Measurements from ENCODE around the gene PNPLA1.

PNPLA1 gene

DNA sequence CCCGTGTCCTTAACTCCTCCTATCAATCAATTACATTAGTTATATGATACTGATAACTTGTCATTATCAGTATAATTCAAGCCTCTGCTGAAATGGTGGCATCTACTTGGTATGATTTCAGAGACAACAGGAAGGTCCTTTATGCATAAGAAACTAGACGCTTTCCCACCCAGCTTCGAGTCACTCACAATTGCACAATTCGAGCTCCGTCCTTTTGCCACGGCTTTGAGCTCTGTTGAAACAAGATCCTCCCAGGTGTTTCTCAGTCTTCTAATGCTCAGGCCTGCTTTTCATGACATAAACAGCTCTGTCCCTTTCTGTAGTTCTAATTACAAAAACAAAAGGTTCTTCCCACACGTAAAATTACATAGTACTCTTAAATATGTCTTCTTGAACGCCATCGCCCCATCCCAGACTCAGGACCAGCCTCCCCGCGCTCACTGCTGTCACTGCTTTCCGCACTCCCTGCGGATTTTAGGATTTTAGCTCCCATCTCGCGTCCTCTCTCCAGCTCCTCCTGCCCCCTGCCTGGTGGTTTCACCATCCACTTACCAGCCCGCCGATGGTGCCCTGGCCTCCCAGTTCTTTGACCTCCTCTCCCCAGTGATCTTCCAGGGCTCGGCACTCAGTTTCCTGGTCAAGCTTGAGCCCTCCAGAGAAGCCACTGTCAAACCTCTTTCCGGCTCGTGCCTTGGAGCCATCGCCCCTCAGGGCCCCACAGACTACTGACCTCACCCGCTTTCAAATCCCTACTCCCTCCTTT lies 23.2 kb upstream of the PNPLA1 start:
- DNase-seq (ENCODE audit: low read depth, low spot score), result no peak

DNA sequence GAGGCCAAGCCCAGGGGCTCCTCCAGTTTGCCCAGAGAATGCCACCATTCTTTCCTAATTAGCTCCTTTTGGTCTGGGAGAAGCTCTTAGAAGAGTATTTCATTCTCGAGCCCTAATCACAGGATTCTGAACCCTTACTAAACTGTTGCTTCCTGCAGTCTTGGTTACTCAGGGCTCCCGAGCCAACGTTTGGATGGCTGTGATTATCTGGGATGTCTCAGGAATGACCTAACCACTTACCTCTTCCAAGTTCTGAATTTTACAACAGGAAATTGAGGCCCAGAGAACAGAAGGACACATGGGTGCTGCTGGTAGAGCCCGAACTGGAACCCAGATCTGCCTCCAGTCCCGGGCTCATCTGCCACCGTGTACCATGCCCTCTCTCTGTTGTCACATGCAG lies 22.2 kb upstream of the PNPLA1 start:
- no peak for DNase-seq (ENCODE audit: low read depth, low spot score)

DNA sequence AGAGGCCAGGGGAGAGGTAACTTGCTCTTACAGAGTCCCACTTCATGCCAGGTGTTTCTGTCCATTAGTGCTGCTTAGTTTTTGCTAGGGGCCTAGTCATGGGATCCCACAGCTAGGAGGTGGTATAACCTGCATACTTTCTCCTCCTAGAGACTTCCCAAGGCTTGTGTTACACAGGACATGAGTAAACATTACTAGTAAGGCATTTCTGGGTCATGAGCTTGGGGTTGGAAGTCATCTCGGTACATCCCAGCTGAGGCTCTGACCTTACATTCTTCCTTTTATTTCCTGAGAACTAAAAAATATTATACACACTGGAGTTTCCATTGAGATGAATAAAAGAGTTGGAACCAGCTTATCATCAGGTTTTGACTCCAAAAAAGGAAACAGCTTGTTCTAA lies 20.9 kb upstream of the PNPLA1 start:
- DNase-seq (ENCODE audit: low read depth, low spot score), result no peak

DNA sequence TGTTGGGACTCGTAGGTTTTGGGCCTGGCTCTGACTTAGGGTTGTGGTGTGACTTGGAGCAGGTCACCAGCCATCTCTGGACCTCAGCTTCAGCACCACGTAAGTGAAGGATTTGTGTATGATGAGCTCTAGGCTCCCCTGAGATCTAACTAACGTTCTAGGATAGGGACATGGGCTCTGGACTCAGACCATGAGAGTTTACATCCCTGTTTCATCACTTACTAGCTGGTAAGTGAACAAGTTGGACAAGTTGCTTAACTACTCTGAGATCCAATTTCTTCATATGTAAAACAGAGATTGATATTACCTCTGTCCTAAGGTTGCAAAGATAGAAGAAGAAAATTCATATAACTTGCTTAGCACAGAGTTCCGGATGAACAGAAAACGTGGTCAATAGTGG lies 20.3 kb upstream of the PNPLA1 start:
- no peak for DNase-seq (ENCODE audit: low read depth, low spot score)

DNA sequence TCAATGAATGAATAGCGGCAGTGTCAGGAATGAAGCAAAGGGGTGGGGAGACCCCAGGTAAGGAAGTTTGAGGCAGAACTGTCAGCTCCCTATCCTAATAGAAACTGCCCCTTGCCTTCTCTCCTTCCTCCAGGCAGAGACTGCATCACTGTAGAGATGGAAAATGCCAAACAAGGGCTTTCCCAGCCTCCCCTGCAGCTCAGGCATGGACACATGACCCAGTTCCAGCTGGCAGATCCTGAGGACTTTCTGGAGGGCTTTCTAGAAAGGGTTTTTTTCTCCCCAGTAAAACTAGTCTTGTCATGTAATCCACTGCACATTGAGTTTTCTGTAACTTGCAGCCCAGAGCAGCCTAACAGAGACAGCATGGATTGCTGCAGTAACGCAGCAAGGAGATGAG lies 17.9 kb upstream of the PNPLA1 start:
- no peak for DNase-seq (ENCODE audit: low read depth, low spot score)

DNA sequence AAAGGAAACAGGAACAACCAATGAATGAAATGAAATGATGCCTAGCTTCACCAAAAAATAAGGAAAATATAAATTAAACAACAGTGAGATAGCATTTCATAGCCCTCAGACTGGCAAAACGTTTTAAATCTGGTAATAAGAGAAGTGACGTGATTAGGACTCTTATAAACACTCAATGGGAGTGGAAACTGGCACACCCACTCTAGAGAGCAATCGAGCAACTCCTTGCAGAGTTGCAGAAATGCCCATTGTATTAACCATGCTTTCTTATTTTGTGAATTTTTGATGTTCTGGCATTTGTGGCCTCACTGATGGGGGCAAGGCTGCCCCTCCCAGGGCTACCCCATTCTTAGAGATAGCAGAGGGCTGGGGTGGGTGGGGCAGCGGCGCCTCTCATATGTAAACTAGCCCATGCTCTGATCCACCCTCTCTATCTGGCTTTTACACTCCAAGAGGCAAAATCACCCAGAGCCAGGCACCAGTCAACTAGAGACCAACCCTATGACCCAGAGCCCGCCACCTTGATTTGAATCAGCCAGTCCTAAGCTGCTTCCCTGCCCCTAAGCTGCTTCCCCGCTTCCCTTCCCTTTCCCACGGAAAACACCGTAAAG lies 6.4 kb upstream of the PNPLA1 start:
- no peak for DNase-seq (ENCODE audit: low read depth, low spot score)

DNA sequence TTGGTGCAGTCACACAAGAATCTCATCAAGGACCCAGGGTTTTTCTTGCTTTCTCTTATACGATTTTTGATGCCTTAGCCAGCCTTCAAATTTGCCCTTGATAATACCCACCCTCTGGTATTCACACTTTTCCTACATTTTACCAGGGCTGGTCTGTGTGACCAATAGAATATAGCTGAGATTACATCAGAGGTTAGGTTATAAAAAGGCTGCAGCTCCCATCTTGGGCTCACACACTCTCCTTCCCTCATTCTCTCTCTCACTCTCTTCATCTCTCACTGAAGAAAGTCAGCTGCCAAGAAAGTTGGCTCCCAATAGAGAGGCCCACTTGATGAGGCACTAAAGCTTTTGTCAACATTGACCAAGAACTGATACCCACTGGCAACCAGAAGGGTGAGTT lies 4.1 kb upstream of the PNPLA1 start:
- DNase-seq (ENCODE audit: low read depth, low spot score), result no peak

DNA sequence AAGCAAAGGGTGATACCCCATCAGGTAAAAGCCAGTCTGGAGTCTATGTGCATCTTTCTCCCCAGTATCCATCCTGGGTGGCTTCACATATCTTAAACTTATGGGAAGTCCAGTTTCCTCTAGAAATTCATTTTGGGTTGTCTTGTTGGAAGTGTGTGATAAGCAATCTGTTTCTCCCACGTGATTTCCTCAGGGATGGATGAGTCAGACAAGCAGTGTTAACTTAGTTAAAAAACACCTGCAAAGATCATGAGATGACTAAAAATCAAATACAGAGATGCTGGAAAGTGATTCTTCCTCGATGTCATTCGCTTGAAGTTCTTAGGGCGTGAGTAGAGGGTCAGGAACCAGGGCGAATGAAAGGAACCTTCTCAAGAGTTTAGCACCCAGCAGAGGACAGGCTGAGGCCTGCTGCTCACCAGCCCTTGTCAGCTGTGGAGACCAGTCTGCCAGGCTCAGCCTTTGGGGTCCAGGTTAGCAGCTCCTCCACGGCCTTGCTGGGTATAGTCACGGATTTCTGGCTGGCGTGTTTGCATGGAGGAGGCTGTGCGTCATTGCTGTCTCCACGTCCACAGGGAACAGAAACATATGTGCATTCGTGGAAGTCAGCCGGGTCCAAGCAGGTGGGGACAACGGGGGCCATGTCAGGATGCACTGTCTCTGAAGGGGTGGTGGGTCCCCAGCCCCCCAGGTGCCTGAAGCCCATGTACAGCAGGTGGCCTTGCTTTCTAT lies 2.8 kb upstream of the PNPLA1 start:
- DNase-seq (ENCODE audit: low read depth, low spot score), result no peak

DNA sequence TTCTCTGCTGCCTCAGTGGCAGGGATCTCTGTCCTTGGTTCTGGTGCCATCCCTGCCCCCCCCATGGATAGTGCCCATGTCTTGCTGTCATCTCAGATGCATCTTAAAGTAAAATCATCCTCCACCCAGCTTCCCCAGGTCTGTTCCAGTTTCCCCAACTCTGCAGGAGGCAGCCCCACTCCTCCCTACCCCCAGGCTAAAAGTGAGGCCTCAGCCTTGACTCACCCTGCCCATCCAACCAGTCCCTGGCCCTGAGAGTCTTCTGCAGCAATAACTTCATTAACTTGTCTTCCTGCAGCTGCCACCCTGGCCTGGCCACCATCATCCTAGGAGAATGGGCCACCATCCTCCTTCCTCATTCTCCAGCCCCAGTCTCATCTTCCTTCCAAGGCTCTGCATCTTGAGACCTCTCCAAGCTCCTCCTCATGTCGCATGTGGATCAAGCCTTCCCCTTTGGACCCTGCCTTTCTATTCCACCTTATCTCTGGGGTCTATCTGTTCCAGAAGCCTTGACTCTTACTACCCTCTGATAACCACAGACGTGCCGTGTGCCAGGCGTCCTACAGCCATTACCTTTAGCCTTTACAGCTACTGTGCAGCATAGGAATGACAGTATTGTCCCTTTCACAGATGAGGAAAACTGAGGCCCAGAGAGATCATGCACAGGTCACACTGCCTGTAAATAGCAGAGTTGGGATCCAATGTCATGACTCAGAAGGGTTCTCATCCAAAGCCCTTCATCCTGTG lies 2.0 kb upstream of the PNPLA1 start:
- DNase-seq (ENCODE audit: low read depth, low spot score), result no peak

DNA sequence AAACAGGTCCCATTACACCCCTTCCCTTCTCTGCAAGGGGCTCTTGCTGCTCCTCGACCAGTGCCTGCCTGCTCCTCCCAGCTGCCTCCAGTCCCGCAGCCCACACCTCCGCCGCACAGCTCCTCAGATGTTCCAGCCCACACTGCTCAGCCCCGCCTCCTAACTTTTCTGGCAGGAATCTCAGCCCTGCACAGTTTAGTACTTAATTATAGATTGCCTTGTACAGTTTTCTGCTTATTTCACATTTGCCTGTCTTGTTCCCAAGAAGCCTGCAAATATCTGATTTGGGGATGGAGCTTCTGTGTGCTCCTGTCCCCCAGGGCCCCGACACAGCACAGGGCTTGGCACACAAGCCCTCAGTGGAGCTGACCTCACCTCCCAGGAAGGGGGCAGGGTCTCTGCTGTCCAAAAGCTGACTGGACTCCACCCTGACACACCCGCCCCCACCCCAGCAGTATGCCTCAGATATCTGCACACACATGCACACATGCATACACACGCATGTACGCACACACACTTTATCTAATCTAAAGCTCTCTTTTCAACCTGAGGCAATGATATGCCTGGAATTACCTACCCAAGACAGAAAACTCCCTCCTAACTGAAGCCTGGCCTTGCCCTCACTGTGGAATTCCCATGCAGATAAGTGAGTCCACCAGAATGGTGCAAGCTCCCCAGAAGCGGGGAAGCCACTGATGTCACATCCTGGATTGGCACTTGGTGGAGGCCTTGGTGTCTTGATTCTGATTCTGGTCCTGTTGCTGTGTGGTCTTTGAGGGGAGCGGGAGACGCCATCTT lies 1.2 kb upstream of the PNPLA1 start:
- DNase-seq (ENCODE audit: low read depth, low spot score), result no peak

DNA sequence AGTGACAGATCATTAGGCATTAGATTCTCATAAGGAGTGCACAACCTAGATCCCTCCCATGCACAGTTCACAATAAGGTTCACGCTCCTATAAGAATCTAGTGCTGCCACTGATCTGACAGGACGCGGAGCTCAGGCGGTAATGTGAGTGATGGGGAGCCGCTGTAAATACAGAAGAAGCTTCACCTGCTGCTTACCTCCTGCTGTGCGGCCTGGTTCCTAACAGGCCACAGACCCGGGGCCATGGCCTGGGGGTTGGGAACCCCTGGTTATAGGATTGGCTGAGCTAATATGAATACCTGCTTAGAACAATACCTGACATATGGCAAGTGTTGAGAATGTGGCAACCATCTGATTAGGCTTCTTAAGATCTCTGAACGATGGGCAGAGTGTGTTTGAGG lies 2.4 kb downstream of the PNPLA1 start:
- DNase-seq (ENCODE audit: low read depth, low spot score), result no peak

DNA sequence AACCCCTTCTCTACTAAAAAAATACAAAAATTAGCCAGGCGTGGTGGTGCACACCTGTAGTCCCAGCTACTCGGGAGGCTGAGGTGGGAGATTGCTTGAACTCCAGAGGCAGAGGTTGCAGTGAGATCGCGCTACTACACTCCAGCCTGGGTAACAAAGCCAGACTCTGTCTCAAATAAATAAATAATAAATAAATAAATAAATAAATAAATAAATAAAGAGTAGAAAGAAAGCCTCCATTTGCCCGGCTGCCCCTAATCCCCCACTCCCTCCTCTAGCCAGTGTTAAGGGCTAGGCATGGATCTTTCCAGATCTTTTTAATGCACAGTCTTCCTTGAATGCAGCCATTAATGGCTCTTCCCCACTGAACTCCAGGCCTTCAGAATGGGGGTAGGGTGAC lies 3.2 kb downstream of the PNPLA1 start:
- no peak for DNase-seq (ENCODE audit: low read depth, low spot score)

DNA sequence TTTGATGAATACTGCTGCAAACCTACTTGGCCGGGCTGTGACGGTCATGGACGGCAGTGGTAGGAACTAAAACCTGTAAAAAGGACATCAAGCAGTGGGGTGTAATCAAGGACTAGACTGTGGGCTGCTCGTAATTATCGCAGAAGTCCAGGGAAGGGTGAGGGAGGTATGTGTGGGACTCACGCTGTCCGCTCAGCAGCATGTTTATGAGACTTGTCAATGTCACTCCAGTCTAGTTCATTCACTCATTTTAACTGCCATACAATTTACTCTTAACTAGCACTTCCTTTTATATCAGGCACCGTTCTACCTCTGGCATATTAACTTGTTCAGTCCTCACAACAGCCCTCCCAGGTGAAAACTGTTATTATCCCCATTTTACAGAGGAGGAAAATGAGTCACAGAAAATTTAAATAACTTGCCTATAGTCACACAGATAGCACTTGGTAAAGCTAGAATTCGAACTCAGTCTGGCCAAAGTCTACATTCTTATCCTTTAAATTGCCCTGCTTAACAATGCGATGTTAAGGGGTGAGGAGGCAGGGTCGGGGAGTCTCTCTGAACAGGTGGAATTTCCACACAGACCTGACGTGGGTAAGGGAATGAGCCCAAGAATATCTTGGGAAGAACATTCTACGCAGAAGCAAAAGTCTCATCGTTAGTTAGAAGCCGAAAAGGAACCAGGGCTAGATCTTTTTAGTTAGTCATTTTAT lies 4.1 kb downstream of the PNPLA1 start:
- DNase-seq (ENCODE audit: low read depth, low spot score), result no peak

DNA sequence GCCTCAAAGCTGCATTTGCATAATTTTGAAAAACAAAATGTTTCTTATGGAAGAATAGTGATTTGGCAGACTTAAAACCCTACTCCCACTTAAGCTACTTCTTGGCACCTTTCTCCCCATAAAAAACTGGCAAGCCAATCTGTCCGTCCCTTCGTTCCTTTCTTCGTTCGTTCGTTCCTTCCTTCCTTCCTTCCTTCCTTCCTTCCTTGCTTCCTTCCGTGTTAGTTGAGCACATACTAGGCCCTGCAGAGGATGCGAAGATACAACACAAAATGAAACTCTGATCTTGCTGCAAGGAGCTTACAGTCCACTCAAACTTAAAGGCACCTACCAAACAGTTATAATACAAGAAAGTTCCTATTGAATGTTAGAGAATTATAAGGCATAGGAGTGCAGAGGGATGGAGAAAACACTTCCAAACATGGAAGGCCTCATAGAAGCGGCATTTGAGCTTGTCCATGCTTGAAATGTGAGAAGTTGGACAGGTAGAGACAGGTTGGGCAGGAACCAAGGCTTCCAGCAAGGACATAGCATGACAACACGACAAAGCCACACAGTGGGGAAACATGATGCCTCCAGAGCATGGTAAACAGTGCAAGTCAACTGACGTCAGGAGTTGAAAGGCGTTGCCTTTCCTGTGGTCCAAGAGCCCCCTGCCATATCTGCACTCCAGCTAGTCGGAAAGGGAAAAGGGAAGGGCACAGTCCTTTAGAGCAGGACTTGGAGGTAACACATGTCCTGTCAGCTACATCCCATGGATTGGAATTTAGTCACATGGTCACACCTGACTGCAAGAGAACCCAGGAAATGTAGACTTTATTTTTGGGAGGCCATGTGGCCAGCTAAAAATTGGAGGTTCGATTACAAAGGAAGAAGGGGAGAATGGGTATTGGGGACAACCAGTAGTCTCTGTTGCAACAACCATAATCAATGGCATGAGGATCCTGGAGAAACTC lies 7.0 kb downstream of the PNPLA1 start:
- DNase-seq (ENCODE audit: low read depth, low spot score), result no peak

DNA sequence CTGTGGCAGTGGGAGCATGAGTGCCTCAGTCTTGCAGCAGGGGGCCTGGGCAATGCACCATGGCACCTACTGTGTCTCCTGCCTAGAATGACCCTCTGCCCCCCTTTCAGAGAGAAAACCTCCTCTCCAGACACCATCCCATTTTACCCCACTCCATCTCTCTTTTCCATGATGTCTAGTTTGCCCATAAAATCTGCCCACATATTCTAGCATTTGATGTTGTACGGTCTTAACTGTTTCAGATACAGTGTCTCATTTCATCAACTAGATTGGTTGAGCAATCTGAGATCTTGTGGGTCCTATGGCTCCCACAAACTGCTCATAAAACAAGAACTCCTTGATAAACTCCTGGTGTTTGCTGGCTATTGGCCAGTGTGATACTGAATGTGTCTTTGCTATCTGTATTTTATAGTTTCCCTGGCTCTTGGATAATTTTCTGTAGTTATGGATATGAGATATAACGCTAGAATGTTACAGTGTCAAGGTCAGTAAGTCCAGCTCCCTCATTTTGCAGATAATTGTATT lies 8.1 kb downstream of the PNPLA1 start:
- no peak for DNase-seq (ENCODE audit: low read depth, low spot score)

DNA sequence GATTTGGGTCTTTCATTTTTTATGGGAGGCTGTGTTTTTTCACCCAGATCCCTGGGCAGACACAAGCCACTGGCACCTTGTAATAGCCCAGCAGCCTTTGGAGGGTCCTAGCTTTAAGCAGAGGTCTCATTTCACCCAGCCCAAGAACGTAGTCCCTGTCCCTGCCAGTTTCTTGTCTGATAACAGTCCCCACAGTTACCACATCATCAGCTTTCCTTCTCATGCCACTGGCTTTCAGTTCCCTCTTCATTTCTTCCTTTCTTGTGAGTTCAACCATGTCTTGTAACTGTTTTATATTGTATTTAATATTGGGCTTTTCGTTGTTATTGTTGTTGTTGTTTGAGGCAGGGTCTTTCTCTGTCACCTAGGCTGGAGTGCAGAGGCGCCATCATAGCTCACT lies 10.6 kb downstream of the PNPLA1 start:
- no peak for DNase-seq (ENCODE audit: low read depth, low spot score)

DNA sequence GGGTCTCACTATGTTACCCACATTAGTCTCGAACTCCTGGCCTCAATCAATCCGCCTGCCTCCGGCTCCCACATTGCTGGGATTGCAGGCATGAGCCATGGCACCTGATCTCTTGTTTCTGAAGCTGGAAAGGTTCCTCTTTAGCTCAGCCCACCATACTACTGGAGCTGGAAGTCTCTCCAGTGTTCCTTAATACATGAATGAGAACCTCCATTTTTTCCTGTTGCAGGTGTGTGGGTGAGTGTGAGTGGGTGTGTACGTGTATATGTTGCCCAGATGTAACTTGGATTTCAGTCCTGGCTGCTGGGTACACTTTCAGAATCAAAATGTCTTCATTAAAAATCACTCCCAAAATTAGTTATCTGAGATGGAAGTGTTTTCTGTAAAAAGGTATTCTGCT lies 11.1 kb downstream of the PNPLA1 start:
- no peak for DNase-seq (ENCODE audit: low read depth, low spot score)

DNA sequence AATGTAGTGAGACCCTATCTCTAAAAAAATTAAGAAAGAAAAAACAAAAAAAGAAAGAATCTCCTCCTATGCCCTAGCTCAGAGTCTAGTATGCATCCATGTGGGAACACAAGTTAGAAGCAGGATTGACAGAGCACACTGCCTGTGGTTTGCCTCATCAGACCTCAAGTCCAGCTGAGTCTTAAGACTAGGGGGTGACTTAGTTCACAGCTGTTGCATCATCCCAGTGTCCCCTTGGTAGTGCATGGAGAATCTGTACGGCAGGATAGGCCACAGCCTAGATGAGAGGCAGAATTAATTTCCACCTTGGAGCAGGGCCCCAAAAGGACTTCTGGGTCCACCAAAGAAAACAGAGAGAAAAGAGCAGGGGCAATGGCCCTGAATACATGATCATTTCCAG lies 13.7 kb downstream of the PNPLA1 start:
- DNase-seq (ENCODE audit: low read depth, low spot score), result no peak

DNA sequence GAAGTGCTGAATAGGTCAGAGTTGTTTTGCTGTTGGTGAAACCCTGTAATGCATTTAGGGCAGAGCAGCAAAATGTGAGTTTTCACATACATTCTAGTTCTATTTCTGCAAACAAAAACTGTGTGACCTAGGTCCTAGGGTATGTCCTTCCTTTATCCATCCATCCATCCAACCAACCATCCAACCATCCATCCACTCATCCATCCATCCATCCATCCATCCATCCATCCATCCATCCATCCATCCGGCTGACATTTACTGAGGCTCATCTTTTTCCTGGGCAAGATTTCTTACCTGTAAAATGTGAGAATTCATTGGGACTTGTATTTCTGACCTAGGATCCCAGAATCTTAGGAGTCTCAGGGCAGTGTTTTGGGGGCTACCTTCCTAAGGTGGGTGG lies 14.5 kb downstream of the PNPLA1 start:
- no peak for DNase-seq (ENCODE audit: low read depth, low spot score)

All from iPS DF 19.7 (cell line).